Sigmoid colon (tissue), 3 donors: ENCODE measurements around the gene RFX4.

Source experiments
- POLR2A ChIP-seq, 2 donors: fragments of 450-650 bp; IDR thresholded peaks; one replicate each; pipeline ENCODE4 v1.6.1; 2016; ENCODE audit warnings: antibody characterized with exemption in 2 of 2, mild to moderate bottlenecking in 2 of 2, moderate library complexity in 2 of 2
- TF ChIP-seq, protein P1 (sequence below), 4 experiments: fragments of 450-650 bp in 3 of 4; fragments of 200-600 bp in 1 of 4; IDR thresholded peaks; one replicate each; pipeline ENCODE4 v1.5.1; 2016 to 2019; ENCODE audit warnings: antibody characterized with exemption in 4 of 4, mild to moderate bottlenecking in 3 of 4, moderate library complexity in 2 of 4

DNA sequence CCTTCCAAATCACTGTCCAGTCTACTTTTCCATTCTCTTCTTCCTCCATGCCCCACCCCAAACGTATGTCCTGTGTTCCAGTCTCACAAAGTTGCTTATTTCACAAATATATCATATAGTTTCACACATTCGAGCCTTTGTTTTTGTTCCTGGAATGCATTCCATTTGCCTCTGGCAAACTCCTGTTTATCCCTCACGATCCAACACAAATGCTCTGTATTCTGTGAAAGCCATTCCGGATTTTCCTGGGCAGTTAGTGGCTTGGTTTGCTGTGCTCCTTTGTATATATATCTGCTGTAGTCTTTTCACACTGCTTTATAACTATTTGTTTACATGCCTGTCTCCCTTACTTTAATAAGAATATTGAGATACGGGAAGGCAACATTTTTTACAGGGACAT is 200.7 kb downstream of the RFX4 start:
- TF ChIP-seq POLR2A (IDR thresholded peaks at IDR 0.05) = no peak
- TF ChIP-seq, protein P1, sequence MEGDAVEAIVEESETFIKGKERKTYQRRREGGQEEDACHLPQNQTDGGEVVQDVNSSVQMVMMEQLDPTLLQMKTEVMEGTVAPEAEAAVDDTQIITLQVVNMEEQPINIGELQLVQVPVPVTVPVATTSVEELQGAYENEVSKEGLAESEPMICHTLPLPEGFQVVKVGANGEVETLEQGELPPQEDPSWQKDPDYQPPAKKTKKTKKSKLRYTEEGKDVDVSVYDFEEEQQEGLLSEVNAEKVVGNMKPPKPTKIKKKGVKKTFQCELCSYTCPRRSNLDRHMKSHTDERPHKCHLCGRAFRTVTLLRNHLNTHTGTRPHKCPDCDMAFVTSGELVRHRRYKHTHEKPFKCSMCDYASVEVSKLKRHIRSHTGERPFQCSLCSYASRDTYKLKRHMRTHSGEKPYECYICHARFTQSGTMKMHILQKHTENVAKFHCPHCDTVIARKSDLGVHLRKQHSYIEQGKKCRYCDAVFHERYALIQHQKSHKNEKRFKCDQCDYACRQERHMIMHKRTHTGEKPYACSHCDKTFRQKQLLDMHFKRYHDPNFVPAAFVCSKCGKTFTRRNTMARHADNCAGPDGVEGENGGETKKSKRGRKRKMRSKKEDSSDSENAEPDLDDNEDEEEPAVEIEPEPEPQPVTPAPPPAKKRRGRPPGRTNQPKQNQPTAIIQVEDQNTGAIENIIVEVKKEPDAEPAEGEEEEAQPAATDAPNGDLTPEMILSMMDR (IDR thresholded peaks at IDR 0.05) = no peak
